GM12872 (cell line): Measurements from ENCODE around the gene HMOX2.

Experiments used
- CTCF ChIP-seq: IDR thresholded peaks from 3 replicates; pipeline ENCODE4 v1.5.1; 2011; ENCODE audit warnings: low read depth, mild to moderate bottlenecking, low read length, moderate library complexity; ENCODE audit not compliant: insufficient read depth

Gene HMOX2

GRCh38 chr16:4511441-4512082, 35.4 kb downstream of the HMOX2 start:
- TF ChIP-seq CTCF: peak; percentile 45; the same call in 2 of the 3 replicates

- no peak for TF ChIP-seq CTCF
These were observed 36.3 kb downstream of the HMOX2 start for GRCh38 chr16:4512473-4512872.

GRCh38 chr16:4513086-4513860, 37.1 kb downstream of the HMOX2 start:
- no peak for TF ChIP-seq CTCF

GRCh38 chr16:4513881-4514280, 37.7 kb downstream of the HMOX2 start:
- no peak for TF ChIP-seq CTCF

GRCh38 chr16:4514606-4515005, 38.4 kb downstream of the HMOX2 start:
- no peak for TF ChIP-seq CTCF

GRCh38 chr16:4515611-4516233, 39.5 kb downstream of the HMOX2 start:
- TF ChIP-seq CTCF: no peak

GRCh38 chr16:4517812-4518680, 41.8 kb downstream of the HMOX2 start:
- TF ChIP-seq CTCF: peak; percentile 70
